SK-N-SH treated with all-trans-retinoic acid at 6 μM for 48 hours (cell line): ENCODE data around the gene ZFX.

Experiments
- ATAC-seq: fragments of 200-7000 bp; cut with Tn5 transposase; 3 replicates; pipeline ENCODE4 v1.9.1; 2020; ENCODE audit warnings: mild to moderate bottlenecking, moderate library complexity
- ARNTL ChIP-seq: fragments of 450-650 bp; formaldehyde crosslinking; IDR thresholded peaks from 2 replicates; pipeline ENCODE4 v1.5.0; 2020; ENCODE audit warnings: low read depth, mild to moderate bottlenecking, moderate library complexity, borderline replicate concordance
- BACH2 ChIP-seq: fragments of 250-450 bp; sonication (Bioruptor Pico); IDR thresholded peaks from 2 replicates; pipeline ENCODE4 v1.9.0; 2021; ENCODE audit warnings: mild to moderate bottlenecking, borderline replicate concordance
- CSDC2 ChIP-seq: fragments of 250-450 bp; sonication (Bioruptor Pico); IDR thresholded peaks from 2 replicates; pipeline ENCODE4 v1.5.0; 2020; ENCODE audit warnings: mild to moderate bottlenecking, moderate library complexity
- ESRRG ChIP-seq: fragments of 250-450 bp; sonication (Bioruptor Pico); IDR thresholded peaks from 2 replicates; pipeline ENCODE4 v1.6.1; 2021; ENCODE audit warnings: mild to moderate bottlenecking
- GLIS3 ChIP-seq: fragments of 250-450 bp; sonication (Bioruptor Pico); IDR thresholded peaks from 2 replicates; pipeline ENCODE4 v1.5.0; 2020; ENCODE audit warnings: mild to moderate bottlenecking, moderate library complexity
- ISL1 ChIP-seq: fragments of 250-450 bp; sonication (Bioruptor Pico); IDR thresholded peaks from 2 replicates; pipeline ENCODE4 v2.1.2; 2022; ENCODE audit warnings: mild to moderate bottlenecking, moderate library complexity
- OSR1 ChIP-seq: fragments of 250-450 bp; sonication (Bioruptor Pico); IDR thresholded peaks from 2 replicates; pipeline ENCODE4 v1.8.0; 2022; ENCODE audit warnings: moderate library complexity, mild to moderate bottlenecking, inconsistent platforms
- PPARA ChIP-seq: fragments of 250-450 bp; sonication (Bioruptor Pico); IDR thresholded peaks from 2 replicates; pipeline ENCODE4 v1.5.0; 2020; ENCODE audit warnings: mild to moderate bottlenecking, borderline replicate concordance
- RARB ChIP-seq: fragments of 250-450 bp; sonication (Bioruptor Pico); IDR thresholded peaks from 2 replicates; pipeline ENCODE4 v1.8.0; 2021; ENCODE audit warnings: mild to moderate bottlenecking, moderate library complexity
- SNAI2 ChIP-seq: fragments of 250-450 bp; sonication (Bioruptor Pico); IDR thresholded peaks from 2 replicates; pipeline ENCODE4 v1.5.0; 2020; ENCODE audit warnings: mild to moderate bottlenecking, moderate library complexity
- TOX ChIP-seq: fragments of 250-450 bp; sonication (Bioruptor Pico); IDR thresholded peaks from 2 replicates; pipeline ENCODE4 v1.8.0; 2021; ENCODE audit warnings: mild to moderate bottlenecking, moderate library complexity, borderline replicate concordance
- ZFP3 ChIP-seq: fragments of 250-450 bp; sonication (Bioruptor Pico); IDR thresholded peaks from 2 replicates; pipeline ENCODE4 v1.5.0; 2020; ENCODE audit warnings: mild to moderate bottlenecking, moderate library complexity
- ZFP30 ChIP-seq: fragments of 450-650 bp; formaldehyde crosslinking; IDR thresholded peaks from 2 replicates; pipeline ENCODE4 v1.5.0; 2022; ENCODE audit warnings: mild to moderate bottlenecking, moderate library complexity
- ZNF565 ChIP-seq: fragments of 450-650 bp; formaldehyde crosslinking; conservative IDR thresholded peaks from 2 replicates; pipeline ENCODE4 v1.5.0; 2020; ENCODE audit warnings: low read depth, mild to moderate bottlenecking, moderate library complexity
- ZNF70 ChIP-seq: fragments of 450-650 bp; formaldehyde crosslinking; IDR thresholded peaks from 2 replicates; pipeline ENCODE4 v1.5.0; 2020; ENCODE audit warnings: mild to moderate bottlenecking, moderate library complexity
- ZNF8 ChIP-seq: fragments of 450-650 bp; formaldehyde crosslinking; IDR thresholded peaks from 2 replicates; pipeline ENCODE4 v1.5.0; 2020; ENCODE audit warnings: mild to moderate bottlenecking, moderate library complexity
- TF ChIP-seq, protein P1 (sequence below): fragments of 250-450 bp; sonication (Bioruptor Pico); IDR thresholded peaks from 2 replicates; pipeline ENCODE4 v1.5.0; 2020; ENCODE audit warnings: mild to moderate bottlenecking, moderate library complexity

Gene ZFX

DNA sequence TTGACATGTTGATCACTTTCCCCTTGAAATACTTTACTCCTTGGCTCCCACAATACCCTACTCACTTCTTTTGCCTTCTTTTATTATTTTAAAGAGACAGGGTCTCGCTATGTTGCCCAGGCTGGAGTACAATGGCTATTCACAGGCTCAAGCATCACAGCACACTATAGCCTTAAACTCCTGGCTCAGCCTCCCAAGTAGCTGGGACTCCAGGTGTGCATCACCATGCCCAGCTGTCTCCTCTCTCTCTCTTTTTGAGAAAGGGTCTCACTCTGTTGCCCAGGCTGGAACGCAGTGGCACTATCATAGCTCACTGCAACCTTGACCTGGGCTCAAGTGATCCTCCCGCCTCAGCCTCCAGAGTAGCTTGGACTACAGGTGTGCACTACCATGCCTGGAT, 112.8 kb downstream of the ZFX start:
- no peak for TF ChIP-seq SNAI2 (CRISPR knock-in tag)
- no peak for TF ChIP-seq ZNF565 (CRISPR knock-in tag)
- TF ChIP-seq PPARA: no peak
- TF ChIP-seq CSDC2 (CRISPR knock-in tag): no peak
- TF ChIP-seq ESRRG (CRISPR knock-in tag): no peak
- TF ChIP-seq ZNF70: no peak
- TF ChIP-seq ZFP3 (CRISPR knock-in tag): no peak
- TF ChIP-seq OSR1 (CRISPR knock-in tag): no peak
- TF ChIP-seq BACH2 (CRISPR knock-in tag): no peak
- TF ChIP-seq TOX (CRISPR knock-in tag): no peak
- no peak for TF ChIP-seq GLIS3 (CRISPR knock-in tag)
- TF ChIP-seq, protein P1, sequence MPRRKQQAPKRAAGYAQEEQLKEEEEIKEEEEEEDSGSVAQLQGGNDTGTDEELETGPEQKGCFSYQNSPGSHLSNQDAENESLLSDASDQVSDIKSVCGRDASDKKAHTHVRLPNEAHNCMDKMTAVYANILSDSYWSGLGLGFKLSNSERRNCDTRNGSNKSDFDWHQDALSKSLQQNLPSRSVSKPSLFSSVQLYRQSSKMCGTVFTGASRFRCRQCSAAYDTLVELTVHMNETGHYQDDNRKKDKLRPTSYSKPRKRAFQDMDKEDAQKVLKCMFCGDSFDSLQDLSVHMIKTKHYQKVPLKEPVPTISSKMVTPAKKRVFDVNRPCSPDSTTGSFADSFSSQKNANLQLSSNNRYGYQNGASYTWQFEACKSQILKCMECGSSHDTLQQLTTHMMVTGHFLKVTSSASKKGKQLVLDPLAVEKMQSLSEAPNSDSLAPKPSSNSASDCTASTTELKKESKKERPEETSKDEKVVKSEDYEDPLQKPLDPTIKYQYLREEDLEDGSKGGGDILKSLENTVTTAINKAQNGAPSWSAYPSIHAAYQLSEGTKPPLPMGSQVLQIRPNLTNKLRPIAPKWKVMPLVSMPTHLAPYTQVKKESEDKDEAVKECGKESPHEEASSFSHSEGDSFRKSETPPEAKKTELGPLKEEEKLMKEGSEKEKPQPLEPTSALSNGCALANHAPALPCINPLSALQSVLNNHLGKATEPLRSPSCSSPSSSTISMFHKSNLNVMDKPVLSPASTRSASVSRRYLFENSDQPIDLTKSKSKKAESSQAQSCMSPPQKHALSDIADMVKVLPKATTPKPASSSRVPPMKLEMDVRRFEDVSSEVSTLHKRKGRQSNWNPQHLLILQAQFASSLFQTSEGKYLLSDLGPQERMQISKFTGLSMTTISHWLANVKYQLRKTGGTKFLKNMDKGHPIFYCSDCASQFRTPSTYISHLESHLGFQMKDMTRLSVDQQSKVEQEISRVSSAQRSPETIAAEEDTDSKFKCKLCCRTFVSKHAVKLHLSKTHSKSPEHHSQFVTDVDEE (CRISPR knock-in tag): no peak
- TF ChIP-seq ARNTL (CRISPR knock-in tag): no peak
- TF ChIP-seq ZFP30 (CRISPR knock-in tag): no peak
- ATAC-seq: no peak

DNA sequence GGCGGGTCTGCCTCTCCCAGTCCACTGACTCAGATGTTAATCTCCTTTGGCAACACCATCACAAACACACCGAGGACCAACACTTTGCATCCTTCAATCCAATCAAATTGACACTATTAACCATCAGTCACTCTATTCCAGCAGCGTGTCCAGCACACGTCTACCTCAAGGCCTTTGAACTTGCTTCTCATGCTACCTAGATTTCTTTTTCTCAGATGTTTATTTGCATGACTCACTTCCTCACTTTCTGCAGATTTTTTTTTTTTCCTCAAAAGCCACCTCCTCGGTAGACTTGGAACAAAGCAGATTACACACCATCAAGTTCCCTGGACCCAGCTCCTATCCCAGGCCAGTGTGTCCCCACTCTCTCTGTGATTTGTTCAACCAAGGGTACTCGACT, 114.9 kb downstream of the ZFX start:
- no peak for ATAC-seq

More for the DNA sequence above, 114.9 kb downstream of the ZFX start:
- no peak for TF ChIP-seq RARB (CRISPR knock-in tag)
- TF ChIP-seq ZFP30 (CRISPR knock-in tag): no peak
- TF ChIP-seq ZNF8 (CRISPR knock-in tag): no peak
- no peak for TF ChIP-seq ESRRG (CRISPR knock-in tag)
- no peak for TF ChIP-seq ZNF565 (CRISPR knock-in tag)
- no peak for TF ChIP-seq ISL1
- TF ChIP-seq BACH2 (CRISPR knock-in tag): no peak
